ENCODE measurements around the gene COL5A3.
"Not testable (repeated sequence)": the region's sequence is repeated elsewhere in the genome, so short reads cannot be mapped to it uniquely, and the experiment has no call there.

Gene COL5A3

DNA sequence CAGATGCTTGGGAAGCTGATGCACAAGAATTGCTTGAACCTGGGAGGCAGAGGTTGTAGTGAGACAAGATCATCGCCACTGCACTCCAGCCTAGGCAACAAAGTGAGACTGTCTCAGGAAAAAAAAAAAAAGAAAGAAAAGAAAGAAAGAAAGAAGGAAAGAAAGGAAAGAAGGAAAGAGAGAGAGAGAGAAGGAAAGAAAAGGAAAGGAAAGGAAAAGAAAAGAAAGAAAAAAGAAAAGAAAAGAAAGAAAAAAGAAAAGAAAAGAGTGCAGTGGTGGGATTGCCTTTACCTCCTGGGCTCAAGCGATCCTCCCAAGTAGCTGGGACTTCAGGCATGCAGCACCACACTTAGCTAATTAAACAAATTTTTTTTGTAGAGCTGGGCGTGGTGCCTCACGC is 86.9 kb downstream of the COL5A3 start:
- DNase-seq (ENCODE audit: low read depth, low spot score), result no peak
- in situ Hi-C loops (cut with HindIII; ENCODE audit: low sequenced_read_pairs), result no loop called here
- TF ChIP-seq, protein P1, sequence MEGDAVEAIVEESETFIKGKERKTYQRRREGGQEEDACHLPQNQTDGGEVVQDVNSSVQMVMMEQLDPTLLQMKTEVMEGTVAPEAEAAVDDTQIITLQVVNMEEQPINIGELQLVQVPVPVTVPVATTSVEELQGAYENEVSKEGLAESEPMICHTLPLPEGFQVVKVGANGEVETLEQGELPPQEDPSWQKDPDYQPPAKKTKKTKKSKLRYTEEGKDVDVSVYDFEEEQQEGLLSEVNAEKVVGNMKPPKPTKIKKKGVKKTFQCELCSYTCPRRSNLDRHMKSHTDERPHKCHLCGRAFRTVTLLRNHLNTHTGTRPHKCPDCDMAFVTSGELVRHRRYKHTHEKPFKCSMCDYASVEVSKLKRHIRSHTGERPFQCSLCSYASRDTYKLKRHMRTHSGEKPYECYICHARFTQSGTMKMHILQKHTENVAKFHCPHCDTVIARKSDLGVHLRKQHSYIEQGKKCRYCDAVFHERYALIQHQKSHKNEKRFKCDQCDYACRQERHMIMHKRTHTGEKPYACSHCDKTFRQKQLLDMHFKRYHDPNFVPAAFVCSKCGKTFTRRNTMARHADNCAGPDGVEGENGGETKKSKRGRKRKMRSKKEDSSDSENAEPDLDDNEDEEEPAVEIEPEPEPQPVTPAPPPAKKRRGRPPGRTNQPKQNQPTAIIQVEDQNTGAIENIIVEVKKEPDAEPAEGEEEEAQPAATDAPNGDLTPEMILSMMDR (IDR thresholded peaks at IDR 0.05; ENCODE audit: low read depth, low read length), result no peak
- no peak overlapping the region for H3K4me3 ChIP-seq (ENCODE audit: low read depth, low read length)

GRCh38 chr19:9922782-9923379 is 87.4 kb downstream of the COL5A3 start:
- DNase-seq (ENCODE audit: low read depth, low spot score); in situ Hi-C loops (cut with HindIII; ENCODE audit: low sequenced_read_pairs); H3K4me3 ChIP-seq (ENCODE audit: low read depth, low read length): not testable (repeated sequence)

DNA sequence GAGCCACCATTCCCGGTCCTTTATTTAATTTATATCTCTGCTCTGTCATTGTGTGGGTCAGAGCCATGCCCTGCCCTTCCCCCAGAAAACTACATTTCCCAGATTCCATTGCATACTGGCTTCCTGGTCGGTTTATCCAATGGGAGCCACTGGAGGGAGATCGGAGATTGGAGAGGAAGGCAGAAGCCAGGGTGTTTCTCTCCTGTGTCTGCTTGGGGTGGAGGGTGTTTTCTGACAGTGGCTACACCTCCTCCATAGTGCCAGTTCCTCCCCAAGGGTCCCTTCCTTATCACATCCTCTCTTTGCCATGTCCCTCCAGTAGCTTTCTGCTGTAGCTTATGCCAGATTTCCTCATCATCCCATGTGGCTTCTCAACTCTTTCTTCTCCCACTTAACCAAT is 93.0 kb downstream of the COL5A3 start:
- DNase-seq (ENCODE audit: low read depth, low spot score), result peak; percentile 24
- in situ Hi-C loops (cut with HindIII; ENCODE audit: low sequenced_read_pairs), result no loop called here
- no peak overlapping the region for H3K4me3 ChIP-seq (ENCODE audit: low read depth, low read length)
- TF ChIP-seq, protein P1 (IDR thresholded peaks at IDR 0.05; ENCODE audit: low read depth, low read length), result no peak

DNA sequence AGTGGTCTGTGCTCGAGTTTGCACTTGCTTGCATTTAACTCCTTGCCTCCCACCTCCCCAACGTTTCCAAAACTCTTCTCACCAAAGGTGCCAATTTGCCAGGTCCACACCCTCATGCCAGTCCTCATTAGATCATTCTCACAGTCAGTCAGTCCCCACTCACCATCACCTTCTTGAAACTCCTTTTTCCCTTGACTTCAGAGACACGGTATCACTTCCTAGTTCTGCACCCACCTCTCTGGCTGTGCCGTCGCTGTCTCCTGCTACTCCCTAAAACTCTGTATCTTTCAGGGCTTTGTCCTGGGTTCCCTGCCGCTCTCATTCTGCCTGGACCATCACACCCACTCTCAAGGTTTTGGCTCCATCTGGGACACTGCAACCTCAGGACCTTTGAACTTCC is 93.6 kb downstream of the COL5A3 start:
- in situ Hi-C loops (cut with HindIII; ENCODE audit: low sequenced_read_pairs), result no loop called here
- H3K4me3 ChIP-seq (ENCODE audit: low read depth, low read length), result no peak overlapping the region
- no peak for DNase-seq (ENCODE audit: low read depth, low spot score)
- TF ChIP-seq, protein P1 (IDR thresholded peaks at IDR 0.05; ENCODE audit: low read depth, low read length), result no peak

DNA sequence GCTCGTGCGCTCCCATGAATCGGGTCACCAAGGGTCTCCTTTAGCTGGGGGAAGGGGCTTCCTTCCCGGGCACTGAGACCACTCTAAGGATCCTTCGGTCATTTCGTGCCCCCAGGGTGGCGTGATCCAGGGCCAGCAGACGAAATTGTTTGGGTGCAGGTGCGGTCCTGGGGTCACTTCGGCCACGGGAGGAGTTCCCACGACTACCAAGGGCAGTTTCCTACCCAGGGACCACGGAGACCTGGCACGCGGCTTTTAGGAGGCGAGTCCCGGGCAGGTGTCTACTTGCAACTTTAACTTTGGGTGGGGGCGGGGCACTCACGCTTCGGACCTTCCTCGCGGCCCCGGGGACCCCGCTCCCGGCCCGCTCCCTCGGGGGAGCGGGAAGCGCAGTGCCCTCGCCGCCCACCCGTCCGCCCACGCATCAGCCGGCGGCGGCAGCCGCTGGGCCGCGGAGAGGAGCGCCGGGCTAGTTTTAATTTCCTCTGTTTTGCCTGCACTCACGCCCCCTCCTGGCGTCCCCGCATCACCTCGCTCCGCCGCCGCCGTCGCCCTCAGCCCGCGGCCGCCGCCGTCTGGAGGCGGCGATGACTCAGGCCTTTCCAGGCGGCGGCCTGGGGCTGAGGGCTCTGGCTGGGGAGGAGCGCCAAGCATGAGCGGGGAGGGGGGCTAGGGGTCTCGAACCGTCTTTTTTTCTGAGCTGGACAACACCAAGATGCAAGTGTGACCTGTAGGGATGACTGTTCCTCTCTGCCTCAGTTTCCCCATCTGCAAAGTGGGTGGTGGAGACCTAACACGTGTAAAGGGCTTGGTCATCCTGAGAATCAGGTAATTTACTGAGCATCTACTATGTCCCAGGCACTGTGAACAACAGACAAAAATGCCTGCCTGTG is 95.7 kb downstream of the COL5A3 start:
- peak; percentile 80 for DNase-seq (ENCODE audit: low read depth, low spot score)
- in situ Hi-C loops (cut with HindIII; ENCODE audit: low sequenced_read_pairs), result no loop called here
- TF ChIP-seq, protein P1 (IDR thresholded peaks at IDR 0.05; ENCODE audit: low read depth, low read length), result peak; percentile 48
- peak overlapping the region; percentile 34 for H3K4me3 ChIP-seq (ENCODE audit: low read depth, low read length)

GRCh38 chr19:9914001-9914314 is 96.3 kb downstream of the COL5A3 start:
- DNase-seq (ENCODE audit: low read depth, low spot score), result no peak
- H3K4me3 ChIP-seq (ENCODE audit: low read depth, low read length), result peak overlapping the region; percentile 34
- in situ Hi-C loops (cut with HindIII; ENCODE audit: low sequenced_read_pairs), result no loop called here
- TF ChIP-seq, protein P1 (IDR thresholded peaks at IDR 0.05; ENCODE audit: low read depth, low read length), result no peak

Data from astrocyte of the spinal cord (primary cell).